ENCODE data around the gene NLRP14.

NLRP14 gene

DNA sequence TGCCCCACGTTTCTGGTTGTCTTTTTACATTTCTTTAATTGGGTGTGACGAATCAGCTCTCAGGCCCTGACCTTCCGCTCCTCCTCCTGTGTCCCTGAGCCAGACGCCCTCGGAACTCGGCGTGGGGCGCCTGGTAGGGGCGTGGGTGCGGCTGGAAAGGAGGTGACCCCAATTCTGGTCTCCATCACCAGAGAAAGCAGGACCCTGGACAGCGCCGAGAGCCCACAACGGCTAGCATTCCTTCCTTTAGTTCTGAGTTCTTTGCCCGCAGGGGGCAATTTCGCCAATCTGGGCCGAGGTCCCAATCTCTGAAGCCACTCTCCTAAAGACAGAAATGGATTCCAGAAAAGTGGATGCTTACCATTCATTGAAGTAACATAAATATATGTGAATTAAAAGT lies 56.8 kb downstream of the NLRP14 start:
- no peak for DNase-seq (ENCODE audit: low read depth)
- TF ChIP-seq, protein P1, sequence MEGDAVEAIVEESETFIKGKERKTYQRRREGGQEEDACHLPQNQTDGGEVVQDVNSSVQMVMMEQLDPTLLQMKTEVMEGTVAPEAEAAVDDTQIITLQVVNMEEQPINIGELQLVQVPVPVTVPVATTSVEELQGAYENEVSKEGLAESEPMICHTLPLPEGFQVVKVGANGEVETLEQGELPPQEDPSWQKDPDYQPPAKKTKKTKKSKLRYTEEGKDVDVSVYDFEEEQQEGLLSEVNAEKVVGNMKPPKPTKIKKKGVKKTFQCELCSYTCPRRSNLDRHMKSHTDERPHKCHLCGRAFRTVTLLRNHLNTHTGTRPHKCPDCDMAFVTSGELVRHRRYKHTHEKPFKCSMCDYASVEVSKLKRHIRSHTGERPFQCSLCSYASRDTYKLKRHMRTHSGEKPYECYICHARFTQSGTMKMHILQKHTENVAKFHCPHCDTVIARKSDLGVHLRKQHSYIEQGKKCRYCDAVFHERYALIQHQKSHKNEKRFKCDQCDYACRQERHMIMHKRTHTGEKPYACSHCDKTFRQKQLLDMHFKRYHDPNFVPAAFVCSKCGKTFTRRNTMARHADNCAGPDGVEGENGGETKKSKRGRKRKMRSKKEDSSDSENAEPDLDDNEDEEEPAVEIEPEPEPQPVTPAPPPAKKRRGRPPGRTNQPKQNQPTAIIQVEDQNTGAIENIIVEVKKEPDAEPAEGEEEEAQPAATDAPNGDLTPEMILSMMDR (IDR thresholded peaks at IDR 0.05; ENCODE audit: control insufficient read depth, extremely low read depth, insufficient read depth): no peak
- no peak overlapping the region for H3K4me3 ChIP-seq (ENCODE audit: low read depth, low read length)

DNA sequence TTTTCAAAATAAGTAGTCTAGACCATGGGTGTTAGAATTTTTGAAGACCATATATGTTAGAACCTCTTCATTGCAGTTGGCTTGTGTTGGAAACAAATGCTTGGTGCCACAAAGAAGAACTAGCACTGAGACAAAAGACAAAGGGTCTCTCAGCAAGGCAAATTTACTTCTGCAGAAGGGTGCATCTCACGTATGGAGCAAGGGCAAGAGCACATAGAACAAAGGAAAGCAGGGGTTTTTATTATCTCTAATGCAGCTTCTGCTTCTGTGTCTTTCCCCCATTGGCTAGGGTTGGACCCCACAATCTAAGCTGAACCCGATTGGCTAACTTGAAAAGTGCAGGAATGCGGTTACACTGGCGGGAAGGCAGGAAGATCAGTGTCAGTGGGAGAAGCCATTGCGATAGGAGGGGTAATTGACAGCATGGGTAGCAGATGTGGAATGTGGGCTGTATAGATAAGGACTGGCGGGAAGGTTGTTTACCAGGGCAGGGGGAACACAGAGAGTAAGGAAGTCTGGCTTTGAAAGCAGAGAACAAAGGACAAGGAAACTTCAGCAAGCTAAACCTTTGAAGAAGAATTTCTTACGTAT lies 59.4 kb downstream of the NLRP14 start:
- no peak overlapping the region for H3K4me3 ChIP-seq (ENCODE audit: low read depth, low read length)
- no peak for DNase-seq (ENCODE audit: low read depth)
- TF ChIP-seq, protein P1 (IDR thresholded peaks at IDR 0.05; ENCODE audit: control insufficient read depth, extremely low read depth, insufficient read depth): no peak

DNA sequence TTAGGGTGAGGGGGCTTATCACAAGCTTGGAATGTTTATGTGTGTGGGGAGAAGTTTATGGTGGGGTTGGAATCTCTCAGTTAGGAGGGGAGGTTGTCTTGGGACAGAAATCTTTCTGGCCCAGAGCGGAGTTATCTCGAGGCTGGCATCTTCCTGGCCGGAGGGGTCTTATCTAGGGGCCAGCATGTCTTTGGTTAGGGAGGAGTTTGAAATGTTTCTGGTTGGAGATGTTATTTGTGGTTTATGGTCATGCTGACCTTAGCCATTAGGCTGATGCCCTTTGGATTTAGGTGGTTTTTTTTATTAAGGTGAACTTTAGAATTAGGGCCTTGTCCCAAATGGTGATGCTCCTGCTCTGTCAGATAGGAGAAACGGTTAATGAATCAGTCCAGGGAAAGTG lies 60.6 kb downstream of the NLRP14 start:
- TF ChIP-seq, protein P1 (IDR thresholded peaks at IDR 0.05; ENCODE audit: control insufficient read depth, extremely low read depth, insufficient read depth): no peak
- no peak for DNase-seq (ENCODE audit: low read depth)
- H3K4me3 ChIP-seq (ENCODE audit: low read depth, low read length): no peak overlapping the region

DNA sequence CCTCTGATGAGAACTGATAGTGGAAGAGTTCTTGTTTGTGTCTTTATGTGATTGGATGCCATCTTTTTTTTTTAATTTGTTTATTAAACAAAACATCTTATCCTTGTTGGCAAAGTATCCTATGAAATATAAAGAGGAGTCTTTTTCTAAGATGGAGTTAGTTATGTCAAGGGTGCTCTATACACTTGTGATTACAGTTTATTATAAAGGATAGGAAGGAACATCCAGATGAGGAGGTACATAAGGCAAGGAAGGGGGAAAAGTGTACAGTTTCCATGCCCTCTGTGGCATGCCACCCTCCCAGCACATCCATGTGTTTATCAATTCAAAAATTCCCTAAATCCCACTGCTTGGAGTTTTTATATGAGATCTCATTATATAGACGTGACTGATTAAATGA lies 61.2 kb downstream of the NLRP14 start:
- TF ChIP-seq, protein P1 (IDR thresholded peaks at IDR 0.05; ENCODE audit: control insufficient read depth, extremely low read depth, insufficient read depth): no peak
- DNase-seq (ENCODE audit: low read depth): no peak
- no peak overlapping the region for H3K4me3 ChIP-seq (ENCODE audit: low read depth, low read length)

DNA sequence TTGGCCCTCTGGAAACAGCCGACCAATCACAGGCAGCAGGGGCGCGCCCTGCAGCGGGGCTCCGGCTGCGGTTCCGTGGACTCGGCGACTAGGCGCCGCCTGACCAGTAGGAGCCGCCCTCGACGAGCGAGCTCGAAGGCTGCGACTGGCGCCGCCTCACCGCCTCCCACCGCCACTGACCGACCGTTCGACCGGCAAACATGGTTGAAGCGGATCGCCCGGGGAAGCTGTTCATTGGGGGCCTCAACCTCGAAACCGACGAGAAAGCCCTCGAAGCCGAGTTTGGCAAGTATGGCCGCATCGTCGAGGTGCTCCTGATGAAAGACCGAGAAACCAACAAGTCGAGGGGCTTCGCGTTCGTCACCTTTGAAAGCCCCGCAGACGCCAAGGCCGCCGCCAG lies 68.6 kb downstream of the NLRP14 start, which contains the start of gene RBMXL2:
Gene RBMXL2, plus strand, starts transcription at position 78 of the 400 bp plus-strand sequence. Its CDS starts 123 bp downstream, at position 201.
- no peak within 1 kb of the TSS for H3K4me3 ChIP-seq (ENCODE audit: low read depth, low read length)
- no peak for DNase-seq (ENCODE audit: low read depth)
- TF ChIP-seq, protein P1 (IDR thresholded peaks at IDR 0.05; ENCODE audit: control insufficient read depth, extremely low read depth, insufficient read depth): no peak

DNA sequence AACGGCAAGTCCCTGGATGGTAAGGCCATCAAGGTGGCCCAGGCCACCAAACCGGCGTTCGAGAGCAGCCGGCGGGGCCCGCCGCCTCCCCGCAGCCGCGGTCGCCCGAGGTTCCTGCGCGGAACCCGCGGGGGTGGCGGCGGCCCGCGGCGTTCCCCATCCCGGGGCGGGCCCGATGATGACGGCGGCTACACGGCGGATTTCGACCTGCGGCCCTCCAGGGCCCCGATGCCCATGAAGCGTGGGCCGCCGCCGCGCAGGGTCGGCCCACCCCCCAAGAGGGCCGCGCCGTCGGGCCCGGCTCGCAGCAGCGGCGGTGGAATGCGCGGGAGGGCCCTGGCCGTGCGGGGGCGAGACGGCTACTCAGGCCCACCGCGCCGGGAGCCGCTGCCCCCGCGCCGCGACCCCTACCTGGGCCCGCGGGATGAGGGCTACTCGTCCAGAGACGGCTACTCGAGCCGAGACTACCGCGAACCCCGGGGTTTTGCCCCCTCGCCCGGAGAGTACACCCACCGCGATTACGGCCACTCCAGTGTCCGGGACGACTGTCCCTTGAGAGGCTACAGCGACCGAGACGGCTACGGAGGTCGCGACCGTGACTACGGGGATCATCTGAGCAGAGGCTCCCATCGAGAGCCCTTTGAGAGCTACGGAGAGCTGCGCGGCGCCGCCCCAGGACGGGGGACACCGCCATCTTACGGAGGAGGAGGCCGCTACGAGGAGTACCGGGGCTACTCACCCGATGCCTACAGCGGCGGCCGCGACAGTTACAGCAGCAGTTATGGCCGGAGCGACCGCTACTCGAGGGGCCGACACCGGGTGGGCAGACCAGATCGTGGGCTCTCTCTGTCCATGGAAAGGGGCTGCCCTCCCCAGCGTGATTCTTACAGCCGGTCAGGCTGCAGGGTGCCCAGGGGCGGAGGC lies 69.3 kb downstream of the NLRP14 start:
- DNase-seq (ENCODE audit: low read depth): no peak
- TF ChIP-seq, protein P1 (IDR thresholded peaks at IDR 0.05; ENCODE audit: control insufficient read depth, extremely low read depth, insufficient read depth): no peak
- H3K4me3 ChIP-seq (ENCODE audit: low read depth, low read length): no peak overlapping the region
